GM19035 (cell line): ENCODE data around the gene CDHR3.

Experiments used
- ATAC-seq: cut with Tn5 transposase; IDR thresholded peaks from one replicate; pipeline ENCODE4 v1.9.1; 2021; ENCODE audit not compliant: unreplicated experiment

CDHR3 gene

GRCh38 chr7:106062006-106062405, 98.9 kb downstream of the CDHR3 start:
- ATAC-seq = no peak

- no peak for ATAC-seq
Observed at GRCh38 chr7:106062521-106062931, 99.5 kb downstream of the CDHR3 start.

GRCh38 chr7:106063024-106063423, 100.0 kb downstream of the CDHR3 start:
- ATAC-seq = no peak

DNA sequence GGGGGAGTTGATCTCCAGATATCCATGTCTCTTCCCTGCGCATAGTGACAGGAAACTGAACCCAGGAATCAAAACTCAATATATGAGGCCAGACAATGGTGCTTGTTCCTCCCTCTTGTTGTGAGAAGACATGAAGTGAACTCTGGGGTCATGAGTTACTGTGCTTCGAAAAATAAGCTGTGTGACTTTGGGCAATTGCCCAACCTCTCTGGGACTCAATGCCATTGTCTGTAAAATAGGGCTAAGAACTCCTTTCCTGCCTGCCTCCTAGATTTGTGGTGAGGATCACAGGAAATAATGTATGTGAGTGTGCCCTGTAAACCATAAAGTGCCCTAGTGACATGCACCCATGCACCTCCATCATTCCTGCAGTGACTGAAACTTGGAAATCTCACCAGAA, 100.6 kb downstream of the CDHR3 start:
- no peak for ATAC-seq

DNA sequence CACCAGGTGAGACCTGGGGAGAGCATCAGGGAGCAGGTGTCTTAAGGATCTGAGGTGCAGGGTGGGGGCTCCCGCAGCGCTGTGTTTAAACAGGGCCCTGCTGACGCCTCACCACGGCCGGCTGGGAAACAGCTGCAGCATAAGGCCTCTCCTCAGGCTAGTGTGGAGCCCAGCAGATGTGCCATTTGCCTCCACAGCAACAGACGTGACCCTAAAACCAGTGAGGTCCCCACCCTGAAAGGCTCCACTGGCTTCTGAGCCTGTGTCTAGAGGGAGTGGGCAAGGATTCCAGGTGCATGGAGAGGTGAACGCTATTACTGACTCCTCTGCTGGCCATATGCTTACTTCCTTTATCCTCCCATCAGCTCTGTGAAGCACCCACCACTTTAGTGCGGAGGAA, 101.3 kb downstream of the CDHR3 start:
- ATAC-seq = no peak

DNA sequence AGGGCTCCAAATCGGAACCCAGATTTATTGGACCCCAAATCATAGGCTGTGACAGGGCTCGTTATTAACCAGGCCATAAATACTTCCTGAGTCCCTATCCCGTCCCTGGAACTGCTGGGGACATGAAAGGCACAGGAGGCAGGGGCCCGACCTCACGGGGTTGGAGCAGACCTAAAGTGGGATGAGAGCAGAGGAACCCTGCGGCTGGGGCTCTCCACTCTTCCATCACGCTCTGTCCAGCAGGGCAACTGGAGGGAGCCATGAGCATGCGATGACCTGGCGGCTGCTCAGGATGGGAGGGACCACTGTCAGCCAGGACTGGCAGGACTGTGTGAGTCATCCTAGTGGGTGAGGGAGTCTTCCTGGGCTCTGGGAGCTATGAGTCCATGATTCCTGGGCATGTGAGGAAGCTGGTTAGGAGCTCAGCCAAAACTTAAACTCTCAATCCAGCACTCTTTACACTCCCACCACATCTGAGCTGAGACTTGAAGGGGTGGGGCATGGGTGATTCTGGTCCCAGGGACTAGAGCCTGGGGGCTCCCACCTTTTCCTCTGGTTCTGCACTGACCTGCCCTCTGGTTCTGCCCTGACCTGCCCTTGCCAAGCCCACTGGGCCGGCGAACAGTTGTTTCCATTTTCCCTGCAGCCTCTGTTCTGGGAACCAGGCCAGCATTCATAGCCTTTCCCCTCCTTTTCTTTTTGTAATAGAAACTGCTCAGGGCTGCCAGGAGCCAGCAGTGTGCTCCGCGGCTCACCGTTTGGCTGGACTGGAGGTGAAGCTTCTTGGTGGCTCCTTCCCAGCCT, 101.9 kb downstream of the CDHR3 start:
- no peak for ATAC-seq

- ATAC-seq = no peak
Observed at GRCh38 chr7:106065575-106066500, 102.8 kb downstream of the CDHR3 start.

DNA sequence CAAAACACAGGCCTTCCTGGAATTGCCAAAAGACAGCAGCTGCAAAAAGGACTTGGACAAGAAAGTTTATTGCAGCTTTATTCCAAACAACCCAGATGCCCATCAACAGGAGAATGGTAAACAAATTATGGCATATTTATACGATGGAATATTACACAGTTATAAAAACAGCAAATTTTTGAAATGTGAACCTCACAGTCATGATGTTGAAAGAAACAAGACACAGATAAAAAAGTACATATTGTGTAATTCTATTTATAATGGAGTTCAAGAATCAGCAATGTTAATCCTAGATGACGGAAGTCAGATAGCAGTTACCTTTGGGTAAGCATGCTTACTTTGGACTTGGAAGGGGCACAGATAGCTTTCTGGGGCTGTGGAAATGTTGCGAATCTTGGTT, 104.6 kb downstream of the CDHR3 start:
- ATAC-seq = no peak

DNA sequence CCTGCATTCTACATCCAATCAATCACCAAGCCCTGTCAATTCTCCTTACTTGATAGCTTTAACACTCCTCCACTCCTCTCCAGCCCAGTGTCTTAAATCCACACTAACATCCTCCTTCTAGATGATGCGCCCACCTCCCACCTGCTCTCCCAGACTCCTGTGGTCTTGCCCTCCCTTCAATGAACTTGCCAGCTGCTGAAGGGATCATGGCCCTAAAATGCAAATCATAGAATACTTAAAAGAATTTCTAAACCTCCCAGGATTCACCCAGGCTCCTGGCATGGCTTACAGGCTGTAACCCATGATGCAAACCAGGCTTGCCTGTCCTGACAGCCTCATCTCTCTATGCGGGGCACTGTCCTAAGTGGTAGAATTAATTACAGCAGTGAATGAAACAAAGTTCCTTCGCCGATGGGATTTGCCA, 105.5 kb downstream of the CDHR3 start:
- ATAC-seq = no peak

DNA sequence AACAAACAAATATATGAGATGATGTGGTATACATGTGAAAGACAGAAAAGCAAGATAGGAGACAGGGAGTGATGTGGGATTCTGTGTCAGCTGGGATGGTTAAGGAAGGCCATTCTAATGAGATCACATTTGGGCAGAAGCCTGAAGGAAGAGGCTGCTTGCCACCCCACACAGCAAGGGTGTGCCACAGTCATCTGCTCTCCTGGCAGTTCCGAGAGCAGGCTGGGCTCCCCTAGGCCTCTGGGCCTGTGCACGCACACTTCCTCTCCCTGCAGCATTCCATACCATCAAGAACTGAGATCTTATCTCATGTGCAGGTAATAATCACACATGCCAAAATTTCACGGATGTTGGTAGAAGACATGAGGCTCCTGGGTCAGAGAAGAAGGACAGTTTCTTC, 105.9 kb downstream of the CDHR3 start:
- ATAC-seq = no peak

- ATAC-seq = no peak
Observed at GRCh38 chr7:106069471-106070200, 106.6 kb downstream of the CDHR3 start.

DNA sequence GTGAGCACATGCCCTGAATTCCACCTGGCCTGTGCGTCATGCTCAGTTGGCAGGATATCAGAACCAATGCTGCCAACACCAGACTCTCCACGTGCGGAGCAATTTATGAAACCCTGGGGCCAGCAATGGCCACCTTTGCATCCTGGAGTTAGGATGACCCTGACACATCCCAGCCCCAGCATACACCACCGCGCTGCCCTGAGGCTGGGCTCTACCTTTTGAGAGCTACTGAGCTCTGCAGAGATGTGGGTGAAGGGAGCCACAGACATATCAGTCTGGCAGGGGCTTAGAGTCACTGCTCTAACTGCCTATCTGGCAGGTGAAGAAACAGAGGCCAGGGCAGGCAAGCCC, 107.1 kb downstream of the CDHR3 start:
- no peak for ATAC-seq

GRCh38 chr7:106070567-106071254, 107.6 kb downstream of the CDHR3 start:
- ATAC-seq = no peak

- peak; percentile 98 for ATAC-seq
Observed at GRCh38 chr7:106071356-106071998, 108.4 kb downstream of the CDHR3 start.

DNA sequence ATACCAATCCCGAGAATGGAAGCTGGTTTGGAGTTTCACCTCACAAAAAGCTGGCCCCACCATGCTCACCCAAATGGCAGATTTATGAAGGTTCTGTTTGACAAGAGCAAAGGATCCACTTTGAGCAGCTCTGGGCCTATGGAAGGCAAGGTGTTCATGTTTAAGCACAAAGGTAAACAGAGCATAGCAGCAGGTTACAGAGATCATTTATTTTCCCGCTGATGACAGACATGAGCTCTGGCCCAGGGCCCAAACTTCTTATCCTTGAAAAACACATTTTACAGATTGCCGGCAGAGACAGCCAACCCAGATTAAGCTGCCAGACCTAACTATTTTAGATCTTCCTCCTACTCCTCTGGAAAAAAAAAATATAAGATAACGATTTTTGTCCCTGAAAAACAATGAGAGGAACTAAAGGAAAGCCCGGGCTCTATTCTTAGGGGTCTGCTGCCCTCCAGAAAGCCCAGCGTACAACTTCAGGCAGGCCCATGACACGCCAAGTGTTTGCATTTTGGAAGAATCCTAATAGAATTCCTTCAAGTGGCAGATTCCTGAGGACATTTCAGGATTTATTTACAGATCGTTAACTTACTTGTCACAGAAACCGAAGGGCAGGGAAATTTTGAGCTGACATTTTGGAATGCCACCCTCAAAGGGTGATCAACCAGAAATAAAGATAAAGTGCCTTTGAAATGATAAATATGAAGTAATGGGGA, 109.1 kb downstream of the CDHR3 start:
- peak; percentile 15 for ATAC-seq

DNA sequence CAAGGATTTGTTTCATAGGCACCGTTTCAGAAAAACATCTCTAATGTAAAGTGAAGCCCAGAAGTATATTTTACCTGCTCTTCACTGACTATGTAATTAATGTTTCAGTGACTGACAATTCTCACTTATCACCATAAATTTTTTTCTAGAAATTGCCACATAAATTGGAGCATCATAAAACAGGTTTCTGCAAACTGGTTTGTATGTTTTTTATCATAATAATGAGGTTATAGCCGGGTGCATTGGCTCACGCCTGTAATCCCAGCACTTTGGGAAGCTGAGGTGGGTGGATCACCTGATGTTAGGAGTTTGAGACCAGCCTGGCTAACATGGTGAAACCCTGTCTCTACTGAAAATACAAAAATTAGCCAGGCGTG, 109.6 kb downstream of the CDHR3 start:
- ATAC-seq = no peak

DNA sequence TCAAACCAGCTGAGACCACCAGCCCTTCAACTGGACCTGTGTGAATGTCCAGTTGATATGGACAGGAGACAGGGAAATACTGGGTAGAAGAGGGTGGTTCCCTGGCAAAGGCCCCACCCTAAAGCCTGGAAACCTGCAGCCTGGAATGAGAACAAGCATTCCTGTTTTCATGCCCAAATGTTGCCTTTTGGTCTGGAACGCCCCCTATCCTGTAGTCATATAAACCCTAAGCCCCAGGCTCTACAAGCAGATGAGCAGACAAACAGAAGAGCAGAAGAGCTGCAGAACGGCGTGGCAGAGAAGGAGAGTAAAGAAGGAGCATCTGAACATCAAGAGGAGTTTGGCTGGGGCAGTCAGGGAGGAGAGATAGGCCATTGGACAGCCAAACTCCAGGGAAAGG, 110.6 kb downstream of the CDHR3 start:
- ATAC-seq = no peak

GRCh38 chr7:106074257-106074656, 111.2 kb downstream of the CDHR3 start:
- ATAC-seq = no peak

DNA sequence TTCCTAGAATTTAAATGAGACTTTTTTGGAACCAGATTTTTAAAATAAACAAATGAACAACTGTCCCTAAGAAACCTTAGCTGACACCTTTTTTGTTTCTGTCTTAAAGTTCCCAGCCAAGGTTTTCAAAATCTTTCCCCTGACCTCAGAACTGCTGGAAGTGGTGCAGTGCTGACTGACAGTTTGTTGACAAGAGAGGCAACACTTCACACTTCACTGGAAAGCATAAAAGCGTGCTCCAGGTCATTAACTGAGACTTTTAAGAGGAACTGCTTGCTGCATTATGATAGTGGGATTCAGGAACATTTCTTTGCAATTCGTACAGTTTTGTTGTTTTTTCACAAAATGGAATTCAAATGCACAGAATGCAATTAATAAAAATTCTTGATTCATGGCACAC, 112.9 kb downstream of the CDHR3 start:
- ATAC-seq = no peak

- no peak for ATAC-seq
Observed at GRCh38 chr7:106076537-106076936, 113.5 kb downstream of the CDHR3 start.
